RWPE2 (cell line): Measurements from ENCODE around the gene C17orf67.

Experiments used
- ATAC-seq: fragments of 200-7000 bp; cut with Tn5 transposase; 3 replicates; pipeline ENCODE4 v1.9.1; 2021; ENCODE audit warnings: low read depth
- DNase-seq: peaks from one replicate; pipeline ENCODE4 v3.0.0-alpha.2; 2020; ENCODE audit warnings: low spot score
- H3K27ac ChIP-seq: fragments of 450-650 bp; 2 replicates; pipeline ENCODE4 v1.5.1; 2017; ENCODE audit warnings: mild to moderate bottlenecking; ENCODE audit not compliant: poor library complexity, severe bottlenecking
- H3K27me3 ChIP-seq: fragments of 250-450 bp; sonication (Bioruptor Pico); 2 replicates; pipeline ENCODE4 v1.5.1; 2021; ENCODE audit warnings: mild to moderate bottlenecking, moderate library complexity; ENCODE audit not compliant: insufficient read depth, poor library complexity, severe bottlenecking
- H3K36me3 ChIP-seq: fragments of 250-450 bp; sonication (Bioruptor Pico); 2 replicates; pipeline ENCODE4 v1.5.1; 2020; ENCODE audit warnings: low read depth, mild to moderate bottlenecking, moderate library complexity
- H3K4me1 ChIP-seq: fragments of 250-450 bp; sonication (Bioruptor Pico); 2 replicates; pipeline ENCODE4 v1.5.1; 2021; ENCODE audit warnings: mild to moderate bottlenecking, moderate library complexity; ENCODE audit not compliant: insufficient read depth, poor library complexity, severe bottlenecking
- H3K4me3 ChIP-seq: fragments of 250-450 bp; sonication (Bioruptor Pico); 2 replicates; pipeline ENCODE4 v1.5.1; 2021; ENCODE audit warnings: mild to moderate bottlenecking, moderate library complexity; ENCODE audit not compliant: severe bottlenecking
- H3K9me3 ChIP-seq: fragments of 250-450 bp; sonication (Bioruptor Pico); 2 replicates; pipeline ENCODE4 v1.5.1; 2021; ENCODE audit warnings: mild to moderate bottlenecking, moderate library complexity; ENCODE audit not compliant: severe bottlenecking
- TF ChIP-seq, protein P1 (sequence below): fragments of 450-650 bp; IDR thresholded peaks from one replicate; pipeline ENCODE4 v1.5.1; 2017; ENCODE audit warnings: mild to moderate bottlenecking, moderate library complexity; ENCODE audit not compliant: poor library complexity, severe bottlenecking

C17orf67 gene

DNA sequence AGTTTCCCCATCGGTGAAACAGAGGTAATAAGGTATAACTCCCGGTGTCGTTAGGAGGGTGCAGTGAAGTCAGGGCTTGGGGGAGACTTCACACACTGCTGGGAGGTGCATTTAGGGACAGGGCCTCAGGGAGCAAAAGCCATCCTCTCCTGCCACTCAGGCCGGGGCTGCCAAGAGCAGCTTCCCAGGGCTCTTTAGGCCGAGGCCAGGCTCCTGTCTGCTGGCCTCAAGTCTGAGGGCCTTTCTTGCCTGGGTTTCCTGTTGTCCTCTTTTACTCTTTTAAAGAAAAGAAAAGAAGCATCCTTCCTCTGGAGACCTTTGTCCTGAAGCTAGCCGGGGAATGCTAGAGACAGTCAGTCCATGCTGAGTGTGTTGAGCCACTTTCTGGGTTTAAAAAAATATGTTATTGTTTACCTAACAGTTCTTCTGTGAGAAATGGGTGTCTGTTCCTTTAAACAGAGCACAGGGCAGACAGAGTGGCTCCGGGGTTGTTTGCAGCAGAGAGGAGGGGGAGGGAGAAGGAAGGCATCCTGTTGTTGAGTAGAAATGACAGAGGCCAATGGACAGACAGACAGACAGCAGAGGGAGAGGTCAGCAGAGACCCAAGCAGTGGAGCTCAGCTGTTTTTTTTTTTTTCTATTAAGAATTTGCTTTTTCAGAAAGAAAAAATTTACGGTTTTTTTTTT is 79.1 kb downstream of the C17orf67 start:
- H3K4me1 ChIP-seq = peaks cover 6% of the 10 kb centered on the region
- ATAC-seq (no peak; the same call in 2 of the 3 replicates), DNase-seq (no peak)
- no peaks in the 10 kb centered on the region for H3K27me3 ChIP-seq
- H3K4me3 ChIP-seq = no peak overlapping the region
- H3K9me3 ChIP-seq = no peaks in the 10 kb centered on the region
- H3K27ac ChIP-seq = peak overlapping the region; percentile 63
- TF ChIP-seq, protein P1, sequence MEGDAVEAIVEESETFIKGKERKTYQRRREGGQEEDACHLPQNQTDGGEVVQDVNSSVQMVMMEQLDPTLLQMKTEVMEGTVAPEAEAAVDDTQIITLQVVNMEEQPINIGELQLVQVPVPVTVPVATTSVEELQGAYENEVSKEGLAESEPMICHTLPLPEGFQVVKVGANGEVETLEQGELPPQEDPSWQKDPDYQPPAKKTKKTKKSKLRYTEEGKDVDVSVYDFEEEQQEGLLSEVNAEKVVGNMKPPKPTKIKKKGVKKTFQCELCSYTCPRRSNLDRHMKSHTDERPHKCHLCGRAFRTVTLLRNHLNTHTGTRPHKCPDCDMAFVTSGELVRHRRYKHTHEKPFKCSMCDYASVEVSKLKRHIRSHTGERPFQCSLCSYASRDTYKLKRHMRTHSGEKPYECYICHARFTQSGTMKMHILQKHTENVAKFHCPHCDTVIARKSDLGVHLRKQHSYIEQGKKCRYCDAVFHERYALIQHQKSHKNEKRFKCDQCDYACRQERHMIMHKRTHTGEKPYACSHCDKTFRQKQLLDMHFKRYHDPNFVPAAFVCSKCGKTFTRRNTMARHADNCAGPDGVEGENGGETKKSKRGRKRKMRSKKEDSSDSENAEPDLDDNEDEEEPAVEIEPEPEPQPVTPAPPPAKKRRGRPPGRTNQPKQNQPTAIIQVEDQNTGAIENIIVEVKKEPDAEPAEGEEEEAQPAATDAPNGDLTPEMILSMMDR = no peak
- no peaks in the 10 kb centered on the region for H3K36me3 ChIP-seq

DNA sequence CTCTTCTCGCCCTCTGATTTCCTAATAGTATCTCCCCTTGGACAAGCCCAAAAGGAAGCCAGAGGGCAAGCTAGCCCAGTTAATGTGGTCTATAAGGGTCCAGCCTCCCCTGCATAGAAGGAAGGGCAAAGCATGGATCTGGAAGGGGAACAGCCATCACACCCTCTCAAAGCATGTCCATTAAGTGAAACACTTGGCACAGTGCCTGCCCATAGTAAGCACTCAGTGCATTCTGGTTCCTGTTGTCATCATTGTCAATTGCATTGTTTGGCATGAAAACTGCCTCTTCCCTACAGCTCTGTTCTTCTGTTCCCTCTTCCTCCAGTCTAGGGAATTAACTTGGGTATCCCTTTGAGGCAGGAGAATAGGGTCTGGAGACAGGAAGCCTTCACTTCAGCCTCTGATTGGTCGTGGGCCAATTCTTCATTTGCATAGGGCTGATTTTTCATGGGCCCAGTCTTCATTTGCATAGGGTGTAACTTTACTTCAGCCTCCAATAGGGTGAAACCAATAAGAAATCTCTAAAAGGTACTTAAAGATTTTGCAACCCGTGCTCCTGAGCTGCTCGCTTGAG is 81.4 kb downstream of the C17orf67 start:
- Histone ChIP-seq H3K27me3 (no peaks in the 10 kb centered on the region), H3K36me3 (no peaks in the 10 kb centered on the region), H3K27ac (no peak overlapping the region), H3K4me3 (no peak overlapping the region), H3K4me1 (peaks cover 6% of the 10 kb centered on the region), H3K9me3 (no peaks in the 10 kb centered on the region)
- TF ChIP-seq, protein P1 = no peak
- no peak for ATAC-seq
- no peak for DNase-seq

DNA sequence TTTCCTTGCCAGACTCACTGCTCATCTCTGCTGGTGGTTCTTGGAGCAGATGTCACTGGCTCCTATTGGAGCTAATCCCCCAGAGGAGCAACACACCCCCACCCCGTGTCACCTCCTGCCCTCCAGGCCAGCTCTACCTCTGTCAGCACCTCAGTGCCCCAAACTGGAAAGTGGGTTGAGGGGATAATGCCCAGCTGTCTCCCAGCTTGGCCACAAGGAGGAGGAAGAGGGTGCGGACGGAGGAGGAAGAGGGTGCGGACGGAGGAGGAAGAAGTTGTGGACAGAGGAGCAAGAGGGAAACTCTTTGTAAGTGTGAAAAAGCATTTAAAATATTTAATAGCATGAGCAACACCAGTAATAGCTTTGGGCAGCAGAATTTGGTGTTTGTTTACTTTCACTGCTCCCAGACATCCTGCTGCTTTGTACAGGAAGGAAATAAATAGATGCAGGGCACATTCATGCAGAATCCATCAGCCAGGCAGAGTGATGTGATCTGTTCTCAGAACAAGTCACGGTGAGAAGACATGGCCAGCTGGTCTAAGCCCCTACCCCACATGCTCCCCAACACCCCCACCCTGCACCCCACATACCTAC is 82.5 kb downstream of the C17orf67 start:
- Histone ChIP-seq H3K4me3 (no peak overlapping the region), H3K27me3 (no peaks in the 10 kb centered on the region), H3K36me3 (no peaks in the 10 kb centered on the region), H3K27ac (no peak overlapping the region), H3K4me1 (no peaks in the 10 kb centered on the region), H3K9me3 (no peaks in the 10 kb centered on the region)
- TF ChIP-seq, protein P1 = no peak
- DNase-seq (no peak), ATAC-seq (no peak)

DNA sequence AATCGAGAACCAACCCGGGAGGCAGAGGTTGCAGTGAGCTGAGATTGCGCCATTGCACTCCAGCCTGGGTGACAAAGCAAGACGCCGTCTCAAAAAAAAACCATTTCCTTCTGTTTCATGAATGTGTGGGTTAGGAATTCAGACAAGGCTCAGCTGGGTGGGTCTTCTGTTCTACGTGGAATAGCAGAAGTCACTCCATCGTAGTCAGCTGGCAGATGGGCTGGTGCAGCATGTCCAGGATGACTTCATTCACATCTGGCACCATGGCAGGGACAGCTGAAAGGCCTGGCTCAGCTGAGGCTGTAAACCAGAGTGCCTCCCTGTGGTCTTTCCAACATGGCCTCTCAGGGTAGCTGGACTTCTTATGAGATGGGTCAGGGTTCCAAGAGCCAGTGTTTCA is 89.0 kb downstream of the C17orf67 start:
- no peak overlapping the region for H3K4me3 ChIP-seq
- peaks cover 9% of the 10 kb centered on the region for H3K27me3 ChIP-seq
- H3K4me1 ChIP-seq = no peaks in the 10 kb centered on the region
- H3K27ac ChIP-seq = no peak overlapping the region
- no peak for ATAC-seq
- no peaks in the 10 kb centered on the region for H3K36me3 ChIP-seq
- TF ChIP-seq, protein P1 = no peak
- no peak for DNase-seq
- H3K9me3 ChIP-seq = no peaks in the 10 kb centered on the region

DNA sequence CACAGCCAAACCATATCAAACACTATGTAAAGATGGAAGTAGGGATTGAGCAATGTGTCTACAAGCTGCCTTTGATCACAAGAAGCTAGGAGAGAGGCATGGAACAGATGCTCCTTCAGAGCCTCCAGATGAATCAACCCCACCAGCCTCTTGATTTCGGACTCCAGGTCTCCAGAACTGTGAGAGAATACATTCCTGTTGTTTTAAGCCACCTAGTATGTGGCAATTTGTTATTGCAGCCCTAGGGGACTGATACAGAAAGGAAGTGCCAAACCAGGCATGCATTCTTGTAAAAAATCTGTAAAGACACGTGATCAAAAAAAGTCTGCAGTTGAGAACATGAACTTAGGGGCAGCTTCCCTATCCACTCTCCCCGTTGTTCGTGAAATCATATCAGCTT is 91.1 kb downstream of the C17orf67 start:
- TF ChIP-seq, protein P1 = no peak
- no peak overlapping the region for H3K4me3 ChIP-seq
- no peak for DNase-seq
- no peak overlapping the region for H3K27ac ChIP-seq
- no peaks in the 10 kb centered on the region for H3K36me3 ChIP-seq
- no peaks in the 10 kb centered on the region for H3K9me3 ChIP-seq
- peaks cover 9% of the 10 kb centered on the region for H3K27me3 ChIP-seq
- no peak for ATAC-seq
- no peaks in the 10 kb centered on the region for H3K4me1 ChIP-seq
